Esophagus mucosa (tissue), 1 donor: Measurements from ENCODE around the gene DYNC2I2. TPM values are rescaled to one million over a fixed set of nuclear protein-coding genes. Genes with fewer than 3 reads are reported as not detected.
"Not testable (repeated sequence)": the region's sequence is repeated elsewhere in the genome, so short reads cannot be mapped to it uniquely, and the experiment has no call there.

Source experiments
- ATAC-seq: fragments of 200-7000 bp; cut with Tn5 transposase; one replicate; pipeline ENCODE4 v1.9.1; 2020
- total RNA-seq: library from RNA; stranded (reverse); gene quantifications from one replicate; pipeline ENCODE4 v1.2.4, GENCODE V29; 2023
- donor health status: DM: yes; HTN: yes; CAD: no.

The DYNC2I2 gene
- total RNA-seq = 37.0 TPM

DNA sequence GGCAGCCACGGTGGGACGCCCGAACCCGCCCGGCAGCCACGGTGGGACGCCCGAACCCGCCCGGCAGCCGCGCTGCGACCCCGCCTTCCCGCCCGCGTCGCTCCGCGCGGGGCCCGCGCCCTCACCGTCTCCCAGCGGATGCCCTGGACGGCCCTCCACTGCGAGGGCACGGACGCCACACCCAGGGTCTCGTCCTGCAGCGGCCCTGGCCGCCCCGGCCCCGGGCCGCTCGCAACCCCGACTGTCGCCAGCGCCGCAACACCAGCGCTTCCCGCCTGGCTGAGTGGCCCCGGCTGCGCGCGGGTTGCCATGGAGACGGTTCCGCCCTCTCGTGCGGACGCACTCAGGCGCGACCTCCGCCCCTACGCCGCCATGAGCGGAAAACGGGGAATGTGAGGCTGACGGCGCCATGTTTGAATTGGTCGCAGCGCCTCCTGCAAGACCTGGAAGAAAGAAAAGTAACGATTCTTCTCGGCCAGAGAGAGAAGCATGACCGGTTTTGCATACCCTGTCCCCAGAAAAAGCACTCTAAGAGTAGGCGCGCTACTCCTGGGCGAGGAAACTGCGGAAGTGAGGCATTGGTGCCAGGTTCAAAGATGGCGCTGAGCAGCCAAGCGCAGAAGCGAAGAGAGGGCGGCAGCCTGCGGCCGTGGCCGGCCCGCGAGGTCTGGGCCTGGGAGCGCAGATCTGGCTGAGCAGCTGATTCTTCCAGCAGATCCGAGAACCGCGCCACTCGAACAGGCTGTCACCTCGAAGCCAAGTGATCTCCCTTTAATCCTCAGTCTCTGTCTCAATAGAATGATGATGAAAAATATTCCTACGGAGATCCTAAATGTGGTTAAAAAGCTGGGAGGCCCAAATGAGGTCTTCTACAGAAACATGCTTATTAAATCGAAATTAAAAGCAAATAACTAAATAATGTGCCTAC, at the start of gene DYNC2I2:
Gene DYNC2I2 (minus strand): TSS at position 432 of the 928 bp plus-strand sequence. CDS start 121 bp downstream, at position 311.
- peak; percentile 91 for ATAC-seq

DNA sequence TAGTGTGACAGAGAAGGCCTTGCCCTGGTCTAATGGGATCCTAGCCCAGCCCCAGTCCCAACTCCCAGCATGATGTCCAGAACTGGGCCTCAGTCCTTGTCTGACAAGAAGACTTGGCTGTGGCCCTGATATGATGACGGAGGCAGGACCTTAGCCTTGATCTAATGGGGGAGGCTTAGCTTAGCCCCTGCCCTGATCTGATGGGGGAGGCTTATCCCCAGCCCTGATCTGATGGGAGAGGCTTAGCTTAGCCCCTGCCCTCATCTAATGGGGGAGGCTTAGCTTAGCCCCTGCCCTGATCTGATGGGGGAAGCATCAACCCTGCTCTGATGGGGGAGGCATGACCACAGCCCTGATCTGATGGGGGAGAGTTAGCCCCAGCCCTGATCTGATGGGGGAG, 49.4 kb upstream of the DYNC2I2 start:
- no peak for ATAC-seq

DNA sequence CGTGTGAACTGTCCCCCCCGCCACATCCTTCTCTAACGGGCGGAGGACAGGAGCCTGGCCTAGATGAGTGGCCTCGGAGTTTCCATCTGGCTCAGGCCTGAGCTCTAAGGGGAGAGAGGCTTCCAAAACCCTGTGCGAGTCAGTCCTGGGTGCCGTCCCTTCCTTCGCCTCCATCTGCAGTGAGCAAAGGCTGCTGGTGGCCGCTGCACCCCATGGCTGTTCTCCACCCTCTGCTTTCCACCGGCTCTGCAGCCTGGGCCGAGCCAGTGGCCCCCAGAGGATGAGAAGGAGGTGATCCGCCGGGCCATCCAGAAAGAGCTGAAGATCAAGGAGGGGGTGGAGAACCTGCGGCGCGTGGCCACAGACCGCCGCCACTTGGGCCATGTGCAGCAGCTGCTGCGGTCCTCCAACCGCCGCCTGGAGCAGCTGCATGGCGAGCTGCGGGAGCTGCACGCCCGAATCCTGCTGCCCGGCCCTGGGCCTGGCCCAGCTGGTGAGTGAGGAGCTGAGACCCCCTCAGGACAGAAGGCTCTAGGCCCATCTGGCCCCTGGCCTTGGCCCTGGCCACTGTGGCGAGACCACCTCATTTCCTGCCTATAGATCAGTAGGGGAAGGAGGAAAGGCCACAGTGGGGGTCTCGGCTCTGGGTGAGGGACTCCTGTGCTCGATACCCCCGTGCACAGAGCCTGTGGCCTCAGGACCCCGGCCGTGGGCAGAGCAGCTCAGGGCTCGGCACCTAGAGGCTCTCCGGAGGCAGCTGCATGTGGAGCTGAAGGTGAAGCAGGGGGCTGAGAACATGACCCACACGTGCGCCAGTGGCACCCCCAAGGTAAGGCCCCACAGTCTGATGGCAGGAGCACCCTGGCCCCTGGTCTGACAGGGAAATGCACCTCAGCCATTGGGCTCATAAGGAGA, 48.7 kb upstream of the DYNC2I2 start:
- no peak for ATAC-seq

DNA sequence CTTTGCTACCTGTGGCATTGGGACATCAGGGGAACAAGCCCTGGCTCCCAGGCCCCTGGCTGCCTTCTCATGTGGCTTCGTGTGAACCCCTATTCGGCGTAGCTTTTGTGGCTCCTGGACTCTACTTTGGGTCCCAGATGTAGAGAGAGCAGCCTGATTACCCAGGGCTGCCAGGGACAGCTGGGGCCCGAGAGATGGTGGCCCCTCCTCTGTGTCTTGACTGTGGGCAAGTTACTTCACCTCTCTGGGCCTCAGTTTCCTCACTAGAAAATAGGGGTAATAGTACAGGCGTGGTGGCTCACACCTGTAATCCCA, 47.7 kb upstream of the DYNC2I2 start:
- no peak for ATAC-seq

DNA sequence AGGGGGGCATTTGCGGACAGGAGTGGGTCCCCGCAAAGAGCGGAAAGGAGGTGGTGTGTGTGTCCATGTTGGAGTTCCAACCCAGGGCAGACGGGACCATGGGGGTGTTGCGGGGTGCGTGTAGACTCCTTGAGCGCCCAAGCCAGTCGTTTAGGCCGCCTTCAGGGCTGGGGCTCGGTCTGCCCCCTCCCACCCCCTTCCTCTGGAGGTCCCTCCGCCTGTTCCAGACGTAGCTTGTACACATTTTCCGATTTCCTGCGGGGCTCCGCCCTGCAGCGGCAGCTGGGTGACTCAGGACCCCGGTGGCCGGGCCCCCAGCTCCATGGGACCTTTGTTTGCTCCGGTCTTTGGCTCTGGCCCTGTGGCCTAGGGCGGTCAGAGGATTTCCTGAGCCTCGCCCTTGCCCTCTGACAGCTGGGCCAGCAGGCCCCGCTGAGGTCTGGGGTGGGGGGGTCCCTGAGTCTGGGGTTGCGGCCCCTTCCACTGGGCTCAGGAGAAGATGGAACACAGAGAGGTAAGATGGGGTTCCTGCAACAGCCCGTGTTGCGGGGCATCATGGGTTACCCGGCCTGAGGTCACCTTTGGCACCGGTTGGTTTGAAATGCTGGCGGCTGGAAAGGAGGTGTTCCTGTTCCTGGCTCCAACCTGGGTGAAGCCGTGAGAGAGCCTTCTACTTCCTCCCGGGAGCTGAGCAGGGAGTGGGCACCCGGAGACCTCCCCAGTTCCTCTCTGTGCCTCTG, 47.1 kb upstream of the DYNC2I2 start:
- peak; percentile 40 for ATAC-seq

DNA sequence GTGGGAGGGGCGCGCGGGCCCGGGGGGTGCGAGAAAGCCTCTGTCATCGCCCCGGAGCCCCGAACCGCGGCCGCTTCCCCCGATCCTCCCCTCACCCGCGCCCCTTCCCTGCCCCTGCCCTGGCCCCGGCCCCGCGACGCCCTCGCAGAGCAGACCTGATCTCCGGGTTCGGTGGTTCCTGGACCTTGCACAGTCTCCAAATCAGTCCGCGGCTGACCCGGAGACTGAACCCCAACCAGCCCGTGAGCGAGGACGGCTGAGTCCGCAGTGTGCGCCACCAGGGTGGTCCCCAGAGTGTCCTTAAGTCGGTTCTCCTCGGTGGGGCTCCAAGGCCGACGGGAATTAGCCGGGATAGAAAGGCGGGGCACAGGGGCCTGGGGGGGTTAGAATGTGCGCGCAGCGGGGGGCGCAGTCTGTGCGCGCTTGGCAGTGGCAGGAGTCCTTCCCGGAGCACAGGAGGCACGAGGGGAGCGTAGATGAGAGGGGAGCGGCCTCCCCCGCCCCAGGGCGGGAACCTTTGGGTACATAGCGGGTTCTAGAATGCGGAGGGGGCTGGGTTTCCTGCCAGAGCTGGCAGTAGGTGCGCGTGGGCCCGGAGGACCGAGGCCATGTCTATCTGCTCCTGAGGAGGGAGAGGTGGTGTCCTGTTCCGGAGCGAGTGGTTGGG, 46.4 kb upstream of the DYNC2I2 start:
- ATAC-seq = peak; percentile 29

DNA sequence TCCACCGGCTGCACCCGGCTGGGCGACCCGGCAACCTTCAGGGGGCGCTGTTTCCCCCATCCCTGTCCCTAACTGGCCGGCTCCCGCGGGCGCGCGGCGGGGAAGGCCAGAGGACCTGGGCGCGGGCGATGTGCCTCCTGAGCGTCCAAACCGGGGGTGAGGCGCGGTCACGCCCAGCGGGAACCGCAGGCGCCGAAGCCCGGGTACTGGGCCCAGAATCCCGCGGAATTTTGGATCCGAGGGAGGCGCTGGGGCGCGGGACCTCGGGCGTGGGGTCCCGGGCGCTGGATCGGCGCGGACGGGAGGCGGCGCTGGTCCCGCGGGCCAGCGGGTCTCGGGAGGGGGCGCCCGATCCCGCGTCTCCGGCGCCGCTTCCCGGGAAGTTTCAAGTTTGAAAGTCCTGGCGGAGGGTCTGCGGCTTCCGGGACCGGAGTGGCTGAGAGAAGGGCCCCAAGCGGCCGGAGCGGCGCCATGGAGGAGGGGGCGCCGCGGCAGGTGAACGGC, 45.9 kb upstream of the DYNC2I2 start, which contains the start of gene PKN3:
Gene PKN3 (plus strand): TSS at position 59 of the 504 bp plus-strand sequence. CDS start 413 bp downstream, at position 472.
- ATAC-seq = peak; percentile 71

DNA sequence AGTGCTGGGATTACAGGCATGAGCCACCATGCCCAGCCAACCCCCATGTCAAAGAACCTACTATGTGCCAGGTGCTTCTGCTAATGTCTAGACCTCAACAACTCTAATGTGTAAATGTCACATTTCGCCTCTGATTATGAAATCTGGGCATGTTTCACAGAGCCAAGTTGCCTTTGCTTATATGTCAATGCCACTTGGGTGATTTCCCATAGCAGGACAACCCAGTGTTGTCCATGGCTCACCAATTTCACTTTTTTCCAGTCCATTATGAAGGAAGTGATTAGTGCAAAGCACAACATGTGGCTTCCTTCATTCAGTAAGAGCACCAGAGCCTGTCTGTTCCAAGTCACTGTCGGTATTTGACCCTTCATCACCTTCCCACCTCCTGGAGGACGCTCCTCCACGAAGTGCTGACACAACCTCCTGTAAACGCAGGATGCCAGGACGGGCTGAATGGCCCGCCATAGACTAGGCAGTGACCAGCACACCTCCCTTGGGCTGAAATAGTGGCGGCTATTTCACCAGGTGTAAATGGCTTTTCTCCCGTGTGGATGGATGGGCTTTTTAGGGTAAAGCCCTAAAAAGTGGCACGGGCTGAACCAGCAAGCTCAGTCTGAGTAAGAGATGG, 44.7 kb upstream of the DYNC2I2 start:
- no peak for ATAC-seq

DNA sequence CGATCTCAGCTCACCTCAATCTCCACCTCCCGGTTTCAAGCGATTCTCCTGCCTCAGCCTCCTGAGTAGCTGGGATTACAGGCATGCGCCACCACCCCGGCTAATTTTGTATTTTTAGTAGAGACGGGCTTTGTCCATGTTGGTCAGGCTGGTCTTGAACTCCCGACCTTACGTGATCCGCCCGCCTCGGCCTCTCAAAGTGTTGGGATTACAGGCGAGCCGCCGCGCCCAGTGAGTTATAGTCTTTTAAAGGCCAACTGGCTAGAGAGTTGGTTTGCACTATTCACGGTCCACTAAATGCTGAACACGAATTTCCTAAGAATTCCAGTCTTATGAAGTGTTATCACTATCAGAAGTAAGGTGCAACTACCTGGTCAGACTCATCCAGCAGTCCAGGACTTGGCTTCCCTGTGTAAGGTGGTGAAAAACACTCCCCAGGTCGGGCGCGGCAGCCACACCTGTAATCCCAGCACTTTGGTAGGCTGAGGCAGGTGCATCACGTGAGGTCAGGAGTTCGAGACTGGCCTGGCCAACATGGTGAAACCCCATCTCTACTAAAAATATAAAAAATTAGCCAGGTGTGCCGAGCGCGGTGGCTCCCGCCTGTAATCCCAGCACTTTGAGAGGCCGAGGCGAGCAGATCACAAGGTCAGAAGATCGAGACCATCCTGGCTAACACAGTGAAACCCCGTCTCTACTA, 42.6 kb upstream of the DYNC2I2 start:
- not testable (repeated sequence) for ATAC-seq

DNA sequence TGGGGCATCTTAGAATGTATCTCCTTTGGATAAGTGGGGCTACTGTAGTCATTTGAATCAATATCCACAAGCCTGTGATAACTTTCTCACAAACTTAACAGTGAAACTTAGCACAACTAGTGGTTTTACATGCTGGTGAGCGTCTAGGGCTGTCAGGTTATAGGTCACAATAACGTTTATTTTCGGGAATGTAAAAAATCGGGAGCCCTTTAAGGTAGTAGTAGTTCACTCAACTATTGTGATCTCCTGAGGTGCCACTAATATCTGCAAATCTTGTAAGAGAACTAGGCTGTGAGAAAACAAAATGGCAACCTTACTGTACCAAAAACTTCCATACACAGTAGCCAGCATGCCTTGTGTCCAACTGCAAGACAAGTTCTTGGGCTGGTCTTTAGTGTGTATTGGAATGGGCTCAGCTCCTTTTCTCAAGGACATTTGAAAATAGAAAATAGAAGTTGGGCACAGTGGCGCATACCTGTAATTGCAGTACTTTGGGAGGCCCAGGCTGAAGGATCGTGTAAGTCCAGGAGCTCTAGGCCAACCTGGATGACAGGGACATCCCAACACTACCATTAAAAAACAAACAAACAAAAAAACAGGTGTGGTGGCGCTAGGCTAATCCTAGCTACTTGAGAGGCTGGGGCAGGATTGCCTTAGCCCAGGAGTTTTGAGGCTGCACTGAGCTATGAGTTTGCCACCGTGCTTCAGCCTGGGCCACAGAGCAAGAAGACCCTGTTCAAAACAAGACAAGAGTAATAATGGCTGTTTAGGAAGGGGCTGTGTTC, 40.5 kb upstream of the DYNC2I2 start:
- ATAC-seq = no peak

DNA sequence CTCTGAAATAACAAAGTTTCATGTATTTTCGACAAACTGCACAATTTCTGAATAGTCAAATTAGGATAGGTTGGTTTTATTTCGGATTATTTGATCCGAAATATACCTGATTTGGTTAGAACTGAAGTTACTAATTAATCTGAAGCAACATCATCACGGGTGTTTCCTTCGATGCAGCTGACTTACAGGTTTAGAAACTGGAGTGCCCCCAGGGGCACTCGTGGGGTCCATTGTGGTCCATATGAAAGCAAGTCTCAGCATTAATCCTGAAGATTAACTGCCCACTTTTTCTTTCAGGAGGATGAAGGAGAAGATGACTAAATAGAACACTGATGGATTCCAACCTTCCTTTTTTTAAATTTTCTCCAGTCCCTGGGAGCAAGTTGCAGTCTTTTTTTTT, 37.7 kb upstream of the DYNC2I2 start:
- ATAC-seq = no peak

DNA sequence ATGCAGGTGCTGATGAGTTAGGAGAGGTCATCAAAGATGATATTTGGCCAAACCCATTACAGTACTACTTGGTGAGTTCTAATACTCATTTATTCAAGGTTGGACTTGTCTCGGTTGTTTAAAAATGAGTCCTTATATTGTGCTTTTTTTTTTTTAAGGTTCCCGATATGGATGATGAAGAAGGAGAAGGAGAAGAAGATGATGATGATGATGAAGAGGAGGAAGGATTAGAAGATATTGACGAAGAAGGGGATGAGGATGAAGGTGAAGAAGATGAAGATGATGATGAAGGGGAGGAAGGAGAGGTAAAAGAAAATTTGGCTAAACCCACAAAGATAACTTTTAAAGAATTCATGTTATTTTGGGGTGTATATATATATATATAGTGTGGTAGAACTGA, 37.1 kb upstream of the DYNC2I2 start:
- ATAC-seq = not testable (repeated sequence)

DNA sequence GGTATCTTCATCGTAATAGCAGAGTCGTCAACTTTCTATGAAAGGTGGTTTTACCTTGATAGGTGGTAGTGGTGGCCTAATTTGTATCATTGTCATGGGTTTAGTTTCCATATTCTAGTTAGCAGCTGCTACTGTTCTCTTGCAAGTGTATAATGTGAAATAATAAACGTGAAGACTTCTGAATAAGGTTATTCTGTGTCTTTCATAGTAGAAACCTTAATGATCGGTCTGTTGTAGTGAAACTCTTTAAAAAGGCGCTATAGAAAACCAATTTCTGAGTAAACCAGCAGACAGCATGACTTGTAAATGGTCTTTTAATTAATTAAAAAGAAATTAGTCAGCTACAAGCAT, 34.0 kb upstream of the DYNC2I2 start:
- ATAC-seq = no peak

DNA sequence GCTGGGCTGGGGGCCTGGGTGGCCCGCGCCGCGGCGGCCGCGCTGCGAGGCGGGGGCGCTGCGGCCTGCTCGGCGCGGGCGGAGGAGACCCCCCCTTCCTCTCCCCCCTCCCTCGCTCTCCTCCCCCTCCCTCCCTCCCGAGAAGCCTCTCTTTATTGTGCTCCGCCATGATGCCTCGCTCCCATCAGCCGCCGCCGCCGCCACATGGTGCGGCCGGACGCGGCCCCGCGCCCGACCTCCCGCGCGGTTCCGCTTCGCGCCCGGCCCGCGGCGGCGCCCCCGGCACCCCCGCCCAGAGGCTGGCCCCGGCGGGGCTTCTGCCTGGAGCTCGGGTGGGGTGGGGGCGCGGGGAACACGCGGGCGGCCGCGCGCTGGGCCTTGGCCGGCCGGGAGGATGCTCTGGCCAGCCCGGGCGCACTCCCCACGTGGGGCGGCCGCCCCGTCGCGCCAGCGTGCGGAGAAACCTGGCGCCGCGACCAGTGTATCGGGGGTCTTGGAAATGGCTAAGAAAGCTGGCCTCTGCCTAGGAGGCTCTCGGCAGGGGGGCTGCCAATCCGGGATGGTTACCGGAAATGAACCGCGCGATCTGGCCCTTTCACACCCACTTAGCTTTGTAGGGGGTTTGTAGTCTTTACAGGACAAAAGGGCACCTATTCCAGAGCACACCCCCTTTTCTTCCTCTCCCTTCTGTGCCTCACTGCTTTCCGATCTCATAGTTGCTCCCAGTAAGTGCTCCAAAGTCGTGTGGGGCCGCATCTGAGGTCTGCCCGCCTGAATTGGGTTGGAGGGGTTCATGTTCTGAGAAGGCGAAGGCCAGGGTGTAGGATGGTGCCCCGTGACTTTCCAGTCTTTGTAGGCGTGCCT, 33.4 kb upstream of the DYNC2I2 start:
- ATAC-seq = no peak

DNA sequence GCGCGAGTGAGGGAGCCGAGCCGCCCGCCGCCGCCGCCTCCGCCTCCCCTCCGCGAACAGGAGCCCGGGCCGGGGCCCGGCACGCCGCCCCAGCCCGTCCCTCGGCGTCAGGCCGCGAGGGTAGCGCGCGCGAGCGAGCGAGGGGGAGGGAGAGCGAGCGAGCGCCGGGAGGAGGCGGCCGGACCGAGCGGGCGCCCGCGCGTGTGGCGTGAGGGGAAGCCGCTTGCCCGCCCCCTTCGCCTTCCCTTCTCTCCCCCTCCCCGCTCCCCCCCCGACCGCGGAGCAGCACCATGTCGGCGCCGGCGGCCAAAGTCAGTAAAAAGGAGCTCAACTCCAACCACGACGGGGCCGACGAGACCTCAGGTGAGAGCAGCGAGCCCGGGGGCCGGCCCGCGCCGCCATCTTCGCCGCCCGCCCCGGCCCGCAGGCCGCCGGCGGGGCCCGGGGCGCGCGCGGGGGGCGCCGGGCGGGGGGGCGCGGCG, 32.7 kb upstream of the DYNC2I2 start:
- no peak for ATAC-seq

DNA sequence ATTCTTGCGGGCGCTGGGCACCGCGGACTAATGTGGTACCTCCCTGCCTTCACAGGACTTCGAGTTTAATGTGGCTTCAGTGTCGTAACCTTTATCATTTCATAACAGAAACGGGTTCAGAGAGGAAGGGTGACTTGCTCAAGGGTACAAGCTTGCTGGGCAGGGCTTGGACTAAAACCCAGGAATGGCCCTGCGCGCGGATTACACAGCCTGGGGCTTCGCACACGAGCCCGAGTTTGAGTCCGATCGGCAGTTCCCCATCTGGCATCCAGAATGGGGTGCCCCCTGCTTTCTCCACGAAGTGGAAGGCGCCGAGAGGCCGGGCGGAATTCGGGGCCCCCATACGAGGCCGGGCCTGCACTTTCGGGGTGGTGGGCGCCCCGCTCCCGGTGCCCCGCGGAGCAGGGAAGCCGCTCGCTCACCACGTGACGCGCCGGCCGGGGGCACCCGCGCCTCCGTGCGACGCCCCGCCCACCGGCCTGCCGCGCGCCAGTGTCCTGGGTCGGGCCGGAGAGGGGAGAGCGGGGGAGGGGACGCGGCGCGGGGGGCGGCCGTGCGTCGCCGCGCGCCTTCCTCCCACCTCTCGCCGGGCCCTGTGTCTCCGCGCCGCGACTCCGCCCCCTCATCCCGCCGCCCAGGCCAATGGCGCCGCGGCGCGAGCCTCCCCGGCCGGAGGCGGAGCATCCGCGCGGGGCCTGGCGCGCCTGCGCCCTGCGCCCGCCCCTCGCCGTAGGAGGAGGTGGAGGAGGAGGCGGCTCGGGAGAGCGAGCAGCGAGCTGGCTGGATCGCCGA, 32.0 kb upstream of the DYNC2I2 start, which contains the start of gene SET:
Gene SET (plus strand): TSS at position 722 of the 792 bp plus-strand sequence. CDS start 361 bp downstream, outside the sequence.
- peak; percentile 85 for ATAC-seq

DNA sequence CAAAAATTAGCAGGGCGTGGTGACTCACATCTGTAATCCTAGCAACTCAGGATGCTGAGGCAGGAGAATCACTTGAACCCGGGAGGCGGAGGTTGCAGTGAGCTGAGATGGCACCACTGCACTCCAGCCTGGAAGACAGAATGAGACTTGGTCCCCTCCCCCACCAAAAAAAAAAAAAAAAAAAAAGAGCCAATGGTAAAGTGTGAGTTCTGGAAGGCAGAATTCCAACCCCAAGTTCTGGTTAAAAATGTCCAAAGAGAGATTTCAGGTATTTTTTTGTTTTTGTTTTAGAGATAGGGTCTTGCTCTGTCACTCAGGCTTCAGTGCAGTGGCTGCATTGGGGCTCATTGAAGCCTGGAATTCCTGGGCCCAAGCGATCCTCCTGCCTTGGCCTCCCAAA, 30.8 kb upstream of the DYNC2I2 start:
- no peak for ATAC-seq
